ENCODE data around the gene IBA57.

Gene IBA57

GRCh38 chr1:228144993-228145343 is 20.6 kb upstream of the IBA57 start:
- no peak for DNase-seq (ENCODE audit: low read depth)

- no peak for DNase-seq (ENCODE audit: low read depth)
These were observed 19.9 kb upstream of the IBA57 start for GRCh38 chr1:228145463-228146416.

- DNase-seq (ENCODE audit: low read depth), result no peak
These were observed 19.0 kb upstream of the IBA57 start for GRCh38 chr1:228146417-228147150.

- no peak for DNase-seq (ENCODE audit: low read depth)
These were observed 18.4 kb upstream of the IBA57 start for GRCh38 chr1:228147151-228147693.

- DNase-seq (ENCODE audit: low read depth), result no peak
These were observed 17.8 kb upstream of the IBA57 start for GRCh38 chr1:228147768-228148167.

- DNase-seq (ENCODE audit: low read depth), result no peak
These were observed 17.3 kb upstream of the IBA57 start for GRCh38 chr1:228148196-228148861.

GRCh38 chr1:228148935-228149405 is 16.6 kb upstream of the IBA57 start:
- no peak for DNase-seq (ENCODE audit: low read depth)

GRCh38 chr1:228149406-228150119 is 16.0 kb upstream of the IBA57 start, which contains the start of gene GJC2:
Gene GJC2, plus strand, starts transcription at chr1:228149930. Its CDS starts 7,829 bp downstream, at chr1:228157759.
- DNase-seq (ENCODE audit: low read depth), result no peak

GRCh38 chr1:228150120-228150460 is 15.5 kb upstream of the IBA57 start:
- DNase-seq (ENCODE audit: low read depth), result no peak

- no peak for DNase-seq (ENCODE audit: low read depth)
These were observed 15.0 kb upstream of the IBA57 start for GRCh38 chr1:228150461-228151179.

GRCh38 chr1:228151180-228151925 is 14.3 kb upstream of the IBA57 start:
- DNase-seq (ENCODE audit: low read depth), result no peak

- no peak for DNase-seq (ENCODE audit: low read depth)
These were observed 13.3 kb upstream of the IBA57 start for GRCh38 chr1:228152097-228152917.

- no peak for DNase-seq (ENCODE audit: low read depth)
These were observed 12.7 kb upstream of the IBA57 start for GRCh38 chr1:228152918-228153258.

GRCh38 chr1:228154021-228154669 is 11.5 kb upstream of the IBA57 start:
- DNase-seq (ENCODE audit: low read depth), result no peak

- no peak for DNase-seq (ENCODE audit: low read depth)
These were observed 10.7 kb upstream of the IBA57 start for GRCh38 chr1:228154670-228155571.

GRCh38 chr1:228155596-228156514 is 9.7 kb upstream of the IBA57 start:
- DNase-seq (ENCODE audit: low read depth), result no peak

- no peak for DNase-seq (ENCODE audit: low read depth)
These were observed 9.1 kb upstream of the IBA57 start for GRCh38 chr1:228156515-228156881.
